Fibroblast of lung (primary cell): ENCODE results near the gene TMEM74B.

Experiments used
- CTCF ChIP-seq, 2 donors: IDR thresholded peaks in 1 of 2; conservative IDR thresholded peaks in 1 of 2; 1 replicate in 1 of 2; 2 replicates in 1 of 2; pipeline ENCODE4 v1.5.1; 2011 to 2012; ENCODE audit warnings: low read length in 2 of 2, control low read depth in 1 of 2, inconsistent platforms in 1 of 2, low read depth in 1 of 2, mild to moderate bottlenecking in 1 of 2
- EZH2 ChIP-seq: IDR thresholded peaks from 2 replicates; pipeline ENCODE4 v1.5.1; 2012; ENCODE audit warnings: low read length, control low read depth, mild to moderate bottlenecking; ENCODE audit errors: missing control alignments

- TF ChIP-seq CTCF (conservative IDR thresholded peaks at IDR 0.05 in 1 of 2, IDR thresholded peaks at IDR 0.05 in 1 of 2; ENCODE audit: low read depth in 1 of 2, low read length in 2 of 2) (no peak), EZH2 (no peak)
These were observed 53.9 kb downstream of the TMEM74B start for GRCh38 chr20:1130847-1131246.
